NCI-H748 (cell line): Measurements from ENCODE around the gene SLCO3A1.

Source experiments
- DNase-seq: peaks from one replicate; lab custom pipeline; 2025; ENCODE audit not compliant: unreplicated experiment; lab: John Stamatoyannopoulos, UW

Gene SLCO3A1

GRCh38 chr15:92118162-92118935 lies 264.8 kb downstream of the SLCO3A1 start:
- no peak for DNase-seq

DNA sequence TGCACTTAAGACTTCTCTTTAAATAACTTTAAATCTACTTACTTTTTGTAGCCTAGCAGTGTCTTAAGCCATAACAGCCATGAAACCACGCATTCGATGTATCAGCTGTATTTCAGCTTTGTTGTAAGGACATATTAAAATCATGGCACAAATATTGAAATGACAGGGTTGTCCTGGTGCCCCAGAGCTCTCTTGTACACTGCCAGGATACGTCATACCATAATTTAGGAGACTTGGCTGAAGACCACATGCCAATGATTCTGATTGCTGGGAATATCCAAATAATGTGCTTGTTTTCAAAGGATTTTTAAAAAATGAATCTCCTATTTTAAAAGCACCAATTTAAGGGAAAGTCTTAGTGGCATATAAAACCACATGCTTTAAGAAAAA lies 265.4 kb downstream of the SLCO3A1 start:
- no peak for DNase-seq

- no peak for DNase-seq
These were observed 266.7 kb downstream of the SLCO3A1 start for GRCh38 chr15:92120094-92120795.

GRCh38 chr15:92121047-92121446 lies 267.5 kb downstream of the SLCO3A1 start:
- DNase-seq, result no peak

- DNase-seq, result no peak
These were observed 268.8 kb downstream of the SLCO3A1 start for GRCh38 chr15:92122259-92122658.

- no peak for DNase-seq
These were observed 270.6 kb downstream of the SLCO3A1 start for GRCh38 chr15:92123962-92124656.

- DNase-seq, result no peak
These were observed 271.1 kb downstream of the SLCO3A1 start for GRCh38 chr15:92124657-92125010.

- no peak for DNase-seq
These were observed 275.3 kb downstream of the SLCO3A1 start for GRCh38 chr15:92128788-92129187.

DNA sequence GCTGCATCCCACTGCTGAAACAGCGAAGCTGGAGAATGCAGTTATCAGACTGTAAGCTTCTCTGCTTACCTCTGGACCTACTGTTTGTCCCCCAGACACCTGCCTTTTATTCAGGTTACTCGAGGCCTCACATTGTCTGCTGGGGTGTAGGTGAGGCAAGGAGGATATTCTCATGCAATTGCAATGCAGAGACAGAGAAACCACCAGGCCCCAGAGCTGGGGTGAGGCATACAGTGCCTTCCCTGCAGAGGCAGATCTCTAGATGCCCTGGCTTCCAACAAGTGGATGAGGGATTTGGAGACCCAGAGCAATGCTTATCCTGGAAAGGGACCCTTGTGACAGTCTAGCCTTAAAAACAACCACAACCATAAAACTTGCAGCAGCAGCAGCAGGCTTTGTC lies 276.7 kb downstream of the SLCO3A1 start:
- no peak for DNase-seq

DNA sequence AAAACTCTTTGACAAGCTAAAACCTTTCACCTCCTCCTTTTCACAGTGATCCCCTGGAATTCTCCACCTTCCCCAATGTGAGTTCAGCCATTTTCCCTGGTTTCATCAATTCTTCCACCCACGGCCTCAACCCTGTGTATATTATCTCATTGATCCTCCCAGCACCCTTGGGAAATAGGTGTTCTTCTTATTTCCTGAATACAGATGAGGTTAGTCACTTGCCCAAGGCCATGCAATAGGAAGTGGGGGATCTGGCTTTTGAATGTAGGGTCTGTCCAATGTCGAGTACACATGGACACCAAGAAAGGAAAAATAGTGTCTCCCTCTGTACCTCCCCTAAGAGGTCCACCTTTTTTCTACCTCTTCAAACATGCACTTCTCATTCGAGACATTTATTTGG lies 277.4 kb downstream of the SLCO3A1 start:
- DNase-seq, result no peak

DNA sequence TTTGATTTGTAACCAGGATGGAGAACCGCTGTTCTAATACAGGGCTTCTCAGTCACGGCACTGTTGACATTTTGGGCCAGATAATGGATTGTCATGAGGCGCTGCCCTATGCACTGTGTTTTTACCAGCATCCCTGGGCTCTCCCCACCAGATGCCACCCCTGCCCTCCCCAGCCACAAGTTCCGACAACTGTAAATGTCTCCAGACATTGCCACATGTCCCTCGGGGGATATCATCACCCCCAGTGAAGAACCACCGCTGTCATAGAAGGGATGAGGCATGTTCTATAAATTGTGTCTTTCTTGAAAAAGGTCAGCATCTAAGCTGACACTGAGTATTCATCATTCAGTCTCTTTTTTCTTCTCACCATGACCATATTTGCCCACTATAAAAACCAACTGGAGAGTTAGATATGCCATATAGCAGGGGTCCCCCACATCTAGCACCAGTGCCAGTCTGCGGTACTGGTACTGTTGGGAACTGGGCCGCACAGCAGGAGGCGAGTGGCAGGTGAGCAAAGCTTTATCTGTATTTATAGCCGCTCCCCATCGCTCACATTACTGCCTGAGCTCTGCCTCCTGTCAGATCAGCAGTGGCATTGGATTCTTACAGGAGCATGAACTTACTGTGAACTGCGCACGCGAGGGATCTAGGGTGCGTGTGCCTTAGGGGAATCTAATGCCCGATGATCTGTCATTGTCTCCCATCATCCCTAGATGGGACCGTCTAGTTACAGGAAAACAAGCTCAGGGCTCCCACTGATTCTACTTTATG lies 279.7 kb downstream of the SLCO3A1 start:
- DNase-seq, result no peak

GRCh38 chr15:92140796-92141195 lies 287.3 kb downstream of the SLCO3A1 start:
- DNase-seq, result no peak

GRCh38 chr15:92141607-92142006 lies 288.1 kb downstream of the SLCO3A1 start:
- DNase-seq, result no peak

- DNase-seq, result no peak
These were observed 289.0 kb downstream of the SLCO3A1 start for GRCh38 chr15:92142242-92143232.

- DNase-seq, result no peak
These were observed 290.3 kb downstream of the SLCO3A1 start for GRCh38 chr15:92143765-92144164.

DNA sequence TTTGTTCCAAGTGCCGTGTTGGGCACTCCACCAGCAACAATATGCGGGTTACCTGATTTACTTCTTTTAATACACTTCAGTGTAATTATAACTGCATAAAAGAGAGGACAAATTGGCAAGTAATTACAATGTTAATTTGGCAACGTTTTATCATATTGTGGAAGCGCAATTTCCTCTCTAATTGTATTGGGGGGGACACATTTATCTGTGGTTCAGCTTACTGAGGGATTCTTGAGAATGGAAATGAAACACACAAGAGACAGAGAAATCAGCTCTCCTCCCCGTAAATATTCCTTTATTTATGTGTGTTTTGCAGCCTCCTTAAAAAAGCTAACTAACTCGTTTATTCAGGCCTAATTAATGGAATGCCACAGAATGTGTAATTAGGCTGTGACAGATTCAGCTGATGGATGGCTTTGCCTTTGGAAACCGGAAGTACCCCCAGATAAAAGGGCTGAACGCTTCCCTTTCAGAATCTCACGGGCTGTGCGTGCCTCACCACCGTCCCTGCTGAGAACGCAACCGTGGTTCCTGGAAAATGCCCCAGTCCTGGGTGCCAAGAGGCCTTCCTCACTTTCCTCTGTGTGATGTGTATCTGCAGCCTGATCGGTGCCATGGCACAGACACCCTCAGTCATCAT lies 293.1 kb downstream of the SLCO3A1 start:
- DNase-seq, result peak; percentile 7

- no peak for DNase-seq
These were observed 295.5 kb downstream of the SLCO3A1 start for GRCh38 chr15:92149029-92149428.

DNA sequence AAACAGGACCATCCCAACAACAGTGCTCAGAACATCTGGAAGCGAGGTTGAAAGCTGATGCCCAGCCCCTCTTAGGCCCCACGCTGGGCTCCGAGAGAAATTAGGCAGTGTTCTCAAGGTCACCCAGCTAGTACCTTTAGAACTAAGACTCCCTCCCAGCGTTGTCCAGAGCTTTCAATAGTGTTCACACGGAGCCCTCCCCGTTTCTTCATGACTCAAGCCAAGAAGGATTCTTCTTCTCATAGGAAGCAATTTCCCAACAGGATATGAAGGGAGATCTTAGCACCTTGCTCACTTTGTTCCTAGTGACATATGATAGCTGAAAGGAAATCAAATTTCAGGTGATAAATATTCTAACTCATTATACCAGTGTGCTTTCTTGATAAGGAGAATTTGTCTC lies 296.0 kb downstream of the SLCO3A1 start:
- no peak for DNase-seq

DNA sequence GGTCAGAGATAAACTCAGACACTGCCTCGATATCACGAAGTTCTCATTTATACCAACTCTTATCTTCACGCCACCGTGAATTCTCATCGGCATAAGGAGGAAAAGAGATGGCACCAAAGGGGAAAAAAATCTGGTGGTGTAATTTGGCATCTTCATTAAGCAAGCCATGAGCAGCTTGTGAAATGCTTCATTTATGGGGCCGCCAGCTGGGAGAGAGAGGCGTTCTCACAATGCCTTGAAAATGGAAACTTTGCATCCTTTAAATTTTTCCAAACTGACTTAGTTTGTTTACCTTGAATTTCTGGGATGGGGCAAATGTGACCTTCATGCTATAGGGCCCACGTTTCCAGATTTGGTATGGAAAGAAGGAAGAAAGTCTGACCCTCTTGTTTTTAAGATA lies 297.7 kb downstream of the SLCO3A1 start:
- DNase-seq, result no peak

GRCh38 chr15:92151741-92152140 lies 298.2 kb downstream of the SLCO3A1 start:
- DNase-seq, result no peak
